Amniotic stem cell (primary cell): ENCODE measurements around the gene NAPB.
"Not testable (repeated sequence)": the region's sequence is repeated elsewhere in the genome, so short reads cannot be mapped to it uniquely, and the experiment has no call there.

Experiments
- DNase-seq: peaks from one replicate; lab custom pipeline; 2025; lab: John Stamatoyannopoulos, UW

The NAPB gene

DNA sequence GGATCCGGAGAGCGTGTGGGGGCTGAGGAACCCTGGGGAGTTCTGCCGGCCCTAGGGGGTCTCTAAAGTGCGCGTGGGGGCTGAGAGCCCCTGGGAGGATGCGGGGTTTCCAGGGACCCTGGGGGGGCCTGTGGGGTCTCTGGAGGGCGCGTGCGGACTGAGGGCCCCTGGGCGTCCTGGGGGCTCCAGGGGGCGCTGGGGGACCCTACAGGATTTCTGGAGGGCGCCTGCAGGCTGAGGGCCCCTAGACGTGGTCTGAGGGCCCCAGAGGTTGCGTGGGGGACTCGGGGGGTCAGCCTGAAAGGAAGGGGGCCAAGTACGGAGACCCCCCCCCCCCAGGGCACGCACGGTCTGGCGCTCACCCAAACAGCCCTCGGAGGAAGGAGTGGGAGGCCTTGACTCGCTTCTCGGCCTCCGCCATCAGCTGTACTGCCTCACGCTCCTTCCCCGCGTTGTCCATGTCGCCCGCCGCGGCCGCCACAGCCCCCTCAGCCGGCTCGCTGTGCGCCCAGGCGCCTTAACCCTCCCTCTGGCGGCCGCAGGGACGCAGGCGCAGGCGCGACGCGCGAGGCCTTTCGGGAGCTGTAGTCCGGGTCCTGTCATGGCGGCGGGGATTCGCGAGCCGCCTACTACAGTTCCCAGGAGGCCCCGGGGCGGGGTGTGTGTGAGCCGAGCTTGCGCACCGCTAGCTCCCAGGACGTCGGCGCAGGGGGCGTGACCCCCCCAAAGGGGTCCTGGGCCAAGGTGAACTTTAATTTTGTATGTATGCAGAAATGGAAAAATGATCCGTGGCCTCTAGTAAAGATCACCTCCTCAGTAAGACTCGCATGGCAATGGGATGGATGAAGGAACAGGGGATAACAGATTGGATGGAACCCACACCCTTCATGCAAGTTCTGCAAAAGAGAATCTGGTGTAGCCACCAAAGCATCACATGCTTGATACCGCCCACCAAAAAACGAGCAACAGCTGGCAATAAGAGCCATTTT lies at the start of gene NAPB:
Gene NAPB, minus strand, starts transcription at position 546 of the 989 bp plus-strand sequence. Its CDS starts 86 bp downstream, at position 460.
- peak; percentile 90 for DNase-seq

DNA sequence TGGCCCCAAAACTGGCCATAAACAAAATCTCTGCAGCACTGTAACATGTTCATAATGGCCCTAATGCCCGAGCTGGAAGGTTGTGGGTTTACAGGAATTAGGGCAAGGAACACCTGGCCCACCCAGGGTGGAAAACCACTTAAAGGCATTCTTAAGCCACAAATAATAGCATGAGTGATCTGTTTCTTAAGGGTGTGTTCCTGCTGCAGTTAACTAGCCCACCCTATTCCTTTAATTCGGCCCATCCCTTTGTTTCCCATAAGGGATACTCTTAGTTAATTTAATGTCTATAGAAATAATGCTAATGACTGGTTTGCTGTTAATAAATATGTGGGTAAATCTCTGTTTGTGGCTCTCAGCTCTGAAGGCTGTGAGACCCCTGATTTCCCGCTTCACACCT lies 45.7 kb upstream of the NAPB start:
- DNase-seq, result not testable (repeated sequence)

DNA sequence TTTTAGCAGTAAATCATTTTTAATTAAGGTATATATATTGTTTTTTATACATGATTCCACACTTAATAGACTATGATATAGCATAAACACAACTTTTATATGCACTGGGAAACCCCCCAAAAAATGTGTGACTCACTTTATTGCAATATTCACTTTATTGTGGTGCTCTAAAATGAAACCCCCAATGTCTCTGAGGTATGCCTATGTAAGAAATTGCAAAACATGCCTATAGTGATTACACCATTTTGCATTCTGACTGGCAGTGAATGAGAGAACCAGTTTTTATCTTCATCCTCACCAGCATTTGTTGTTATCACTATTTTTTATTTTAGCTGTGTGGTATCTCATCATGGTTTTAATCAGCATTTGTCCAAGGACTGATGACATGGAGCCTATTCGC lies 39.9 kb upstream of the NAPB start:
- no peak for DNase-seq

DNA sequence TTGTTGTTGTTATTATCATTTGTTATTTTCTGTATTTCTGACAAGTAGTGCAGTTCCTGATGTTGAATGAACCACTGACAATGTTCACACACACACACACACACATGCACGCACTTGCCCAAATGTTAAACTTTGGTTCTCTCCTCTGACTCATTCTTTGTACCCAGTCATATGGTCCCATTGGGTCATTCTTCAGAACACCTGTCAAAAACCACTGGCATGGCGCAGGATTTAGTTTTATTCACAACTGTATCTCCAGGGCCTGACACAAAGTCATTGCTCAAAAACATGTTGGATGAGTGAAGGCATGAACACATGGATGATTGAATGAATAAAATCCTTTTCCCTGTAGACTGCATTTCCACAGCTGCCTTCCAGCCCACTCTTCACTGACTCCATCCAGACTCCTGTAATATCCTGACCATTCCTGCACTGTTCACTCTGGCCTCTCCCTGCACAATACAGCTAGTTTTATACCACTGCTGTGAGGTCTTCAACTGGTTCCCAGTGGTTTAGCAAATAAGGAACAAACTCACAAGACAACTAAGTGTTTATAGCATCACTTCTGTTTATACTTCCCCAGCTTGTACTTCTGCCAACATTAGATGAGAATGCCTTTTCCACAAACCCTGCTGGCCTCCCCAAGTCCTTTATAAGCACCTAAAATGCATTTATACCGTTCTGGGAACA lies 38.3 kb upstream of the NAPB start:
- no peak for DNase-seq

DNA sequence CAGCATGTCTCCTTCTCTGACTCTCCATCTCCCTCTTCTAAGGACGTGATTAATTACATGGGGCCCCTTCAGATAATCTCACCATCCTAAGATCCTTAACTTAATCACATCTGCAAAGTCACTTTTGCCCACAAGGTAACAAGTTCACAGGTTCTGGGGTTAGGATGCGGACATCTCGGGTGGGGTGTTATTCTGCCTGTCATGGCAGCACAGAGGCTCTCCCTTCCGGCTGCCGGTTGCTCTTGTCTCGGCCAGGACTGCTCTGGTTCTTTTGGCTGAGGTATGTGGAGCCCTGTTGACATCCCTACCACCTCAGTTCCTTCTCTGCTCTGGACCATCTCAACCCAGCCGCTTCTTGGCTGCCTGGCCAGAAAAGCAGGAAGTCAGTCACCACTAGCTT lies 35.6 kb upstream of the NAPB start:
- DNase-seq, result no peak

DNA sequence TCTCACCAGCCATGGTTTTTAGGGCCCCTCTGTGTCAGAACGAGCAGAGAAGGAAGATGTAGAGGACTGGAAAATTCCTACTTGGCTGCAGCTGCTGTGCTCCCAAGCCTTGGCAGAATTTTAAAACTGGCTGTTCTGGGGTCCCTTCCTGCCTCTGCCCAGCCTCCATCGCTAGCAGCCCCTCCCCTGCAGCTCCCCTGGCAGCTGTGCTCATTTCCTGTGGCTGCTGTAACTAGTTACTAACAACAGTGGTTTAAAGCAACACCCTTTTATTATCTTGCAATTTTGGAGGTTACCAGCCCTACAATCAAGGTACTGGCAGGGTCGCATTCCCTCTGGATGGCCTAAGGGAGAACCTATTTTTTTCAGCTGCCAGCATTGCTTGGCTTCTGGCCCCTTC lies 35.1 kb upstream of the NAPB start:
- no peak for DNase-seq

DNA sequence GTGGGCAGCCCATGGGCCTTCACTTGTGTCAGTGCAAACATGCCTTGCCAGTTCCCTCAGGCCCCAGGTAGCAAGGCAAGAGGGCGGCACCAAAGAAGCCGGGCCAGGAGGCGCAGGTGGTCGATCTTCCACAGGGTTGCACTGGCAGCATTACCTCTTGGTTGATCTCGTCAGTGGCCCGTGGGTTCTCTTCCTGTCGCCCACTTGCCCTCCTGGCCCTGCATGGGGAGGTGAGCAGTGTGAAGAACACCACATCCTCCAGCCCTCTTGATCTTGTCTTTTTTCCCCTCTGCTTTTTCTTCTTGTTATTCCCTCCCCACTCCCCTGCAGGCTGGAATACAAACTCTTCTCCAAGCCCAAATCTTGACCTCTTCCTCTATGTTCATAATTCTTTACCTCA lies 34.4 kb upstream of the NAPB start:
- DNase-seq, result no peak

DNA sequence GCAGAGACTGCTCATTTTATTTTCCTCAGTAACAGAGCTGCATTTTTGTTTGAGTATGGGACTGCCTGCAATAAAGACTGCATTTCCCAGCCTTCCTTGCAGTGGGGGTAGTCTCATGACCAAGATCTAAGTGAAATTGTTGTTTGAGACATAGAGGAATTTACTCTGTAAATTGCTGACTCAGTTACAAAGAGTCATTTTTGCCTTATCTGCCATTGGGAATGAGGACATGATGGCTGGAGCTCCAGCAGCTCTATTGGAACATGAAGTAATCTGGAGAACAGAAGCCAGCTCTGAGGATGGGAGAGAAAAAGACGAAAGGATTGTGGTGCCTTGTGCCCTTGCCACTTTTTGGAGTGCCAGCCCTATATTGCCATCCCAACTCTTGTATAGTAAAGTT lies 33.5 kb upstream of the NAPB start:
- no peak for DNase-seq

DNA sequence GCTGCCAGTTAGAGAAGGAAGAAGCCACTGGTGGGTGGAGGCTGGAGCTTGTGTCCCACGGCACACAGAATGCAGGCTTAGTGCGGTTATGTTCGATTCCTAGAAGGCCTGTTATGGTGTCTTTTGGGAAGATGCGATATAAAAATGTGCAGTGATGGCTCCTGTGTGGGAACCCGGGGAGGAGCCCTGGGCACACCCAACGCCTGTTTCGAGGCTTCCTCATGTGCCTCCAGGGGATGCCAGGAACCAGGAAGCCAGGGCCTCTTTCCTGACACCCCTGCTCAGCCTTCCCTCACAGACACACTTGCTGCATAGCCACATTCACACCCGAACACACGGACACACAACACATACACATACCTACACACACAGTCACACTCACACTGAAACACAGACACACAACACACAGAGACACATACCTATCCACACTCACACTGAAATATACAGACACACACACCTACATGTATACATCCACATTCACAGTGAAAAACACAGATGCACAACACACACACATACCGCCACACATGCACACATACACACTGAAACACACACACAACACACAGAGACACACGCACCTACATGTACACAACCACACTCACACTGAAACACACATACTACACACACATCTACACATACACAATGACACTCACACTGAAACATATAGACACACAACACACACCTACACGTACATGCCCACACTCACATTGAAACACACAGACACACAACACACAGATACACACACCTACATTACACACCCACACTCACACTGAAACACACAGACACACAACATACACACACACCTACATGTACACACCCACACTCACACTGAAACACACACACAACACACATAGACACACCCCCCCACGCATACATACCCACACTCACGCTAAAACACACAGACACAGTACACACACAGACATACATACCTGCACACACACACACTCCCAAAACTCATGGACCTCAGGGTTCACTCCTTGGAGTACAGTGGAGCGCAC lies 32.6 kb upstream of the NAPB start:
- DNase-seq, result no peak

DNA sequence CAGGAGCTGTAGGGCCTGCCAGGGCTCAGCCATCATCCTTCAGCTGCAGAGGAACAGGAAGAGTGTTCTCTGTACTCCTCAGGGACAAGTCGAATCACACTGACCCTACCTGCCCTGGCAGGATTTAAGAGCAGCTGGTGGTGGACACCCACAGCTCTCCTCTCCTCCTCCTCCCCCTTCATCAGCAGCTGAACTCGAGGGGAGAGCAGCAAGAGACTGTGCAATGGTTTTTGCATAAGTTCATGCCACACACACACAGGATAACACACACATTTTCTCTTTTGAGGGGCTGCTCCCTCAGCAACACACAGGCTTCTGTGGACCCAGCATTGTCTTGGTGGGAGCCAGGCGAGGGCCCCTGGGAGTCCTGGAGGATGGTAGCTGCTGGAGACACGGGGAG lies 31.5 kb upstream of the NAPB start, which contains the start of gene CST11:
Gene CST11, minus strand, starts transcription at position 101 of the 400 bp plus-strand sequence. Its CDS starts 65 bp downstream, at position 36.
- no peak for DNase-seq

DNA sequence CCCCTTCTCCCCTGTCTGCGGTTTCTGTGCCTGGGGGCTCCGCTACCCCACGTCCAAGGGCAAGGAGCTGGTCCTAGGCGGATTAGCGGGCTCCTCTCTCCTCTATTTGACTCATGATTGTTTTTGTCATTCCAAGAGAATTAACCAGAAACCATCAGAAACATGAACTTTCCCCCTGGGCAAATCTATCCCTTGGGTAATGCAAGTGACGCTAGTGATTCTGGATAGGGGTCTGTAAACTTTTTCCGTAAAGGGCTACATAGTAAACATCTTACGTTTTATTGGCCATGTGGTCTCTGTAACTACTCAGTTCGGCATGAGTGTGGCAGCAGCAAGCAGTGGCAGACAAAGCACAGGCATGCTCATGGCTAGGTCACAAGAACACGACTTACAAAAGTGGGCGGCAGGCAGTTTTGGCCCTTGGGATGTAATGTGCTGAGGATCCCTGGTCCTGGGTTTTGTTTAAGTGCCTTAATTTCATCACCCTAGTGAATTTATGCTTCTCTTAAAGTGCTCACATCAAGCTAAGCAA lies 30.7 kb upstream of the NAPB start:
- DNase-seq, result no peak

DNA sequence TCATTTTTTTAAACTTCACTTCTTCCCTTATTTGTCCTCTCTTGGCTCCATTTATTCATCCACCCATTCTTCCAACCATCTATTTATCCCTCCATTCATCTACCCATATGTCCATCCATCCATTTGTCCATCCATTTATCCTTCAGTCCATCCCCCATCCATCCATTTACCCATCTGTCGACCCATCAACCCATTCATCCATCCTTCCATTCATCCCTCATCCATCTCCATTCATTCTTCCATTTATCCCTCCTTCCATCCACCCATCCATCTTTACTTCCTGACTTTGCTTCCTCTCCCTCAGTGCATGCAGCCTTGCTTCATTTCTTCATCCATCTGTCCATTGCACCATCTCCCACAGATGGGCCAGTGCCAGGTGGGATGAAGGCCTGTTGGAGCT lies 29.6 kb upstream of the NAPB start:
- no peak for DNase-seq

DNA sequence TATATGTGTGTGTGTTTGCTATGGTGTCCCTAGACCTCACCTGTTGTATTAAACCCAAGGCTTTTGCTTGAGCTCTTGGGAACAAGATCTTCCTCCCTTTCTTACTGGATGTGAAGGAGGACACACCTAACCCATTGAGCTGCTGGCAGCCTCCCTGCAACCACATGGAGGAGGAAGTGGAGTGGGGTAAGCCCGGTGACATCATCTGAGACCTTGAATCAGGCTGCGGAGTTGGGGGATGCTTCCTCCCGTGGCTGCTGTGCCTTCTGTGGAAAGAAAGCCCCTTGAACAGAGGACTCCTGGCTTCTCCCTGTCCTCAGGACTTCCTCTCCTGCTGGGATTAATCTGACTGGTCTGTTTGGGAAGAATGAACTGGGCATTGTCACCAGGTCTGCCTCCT lies 28.1 kb upstream of the NAPB start:
- DNase-seq, result no peak

DNA sequence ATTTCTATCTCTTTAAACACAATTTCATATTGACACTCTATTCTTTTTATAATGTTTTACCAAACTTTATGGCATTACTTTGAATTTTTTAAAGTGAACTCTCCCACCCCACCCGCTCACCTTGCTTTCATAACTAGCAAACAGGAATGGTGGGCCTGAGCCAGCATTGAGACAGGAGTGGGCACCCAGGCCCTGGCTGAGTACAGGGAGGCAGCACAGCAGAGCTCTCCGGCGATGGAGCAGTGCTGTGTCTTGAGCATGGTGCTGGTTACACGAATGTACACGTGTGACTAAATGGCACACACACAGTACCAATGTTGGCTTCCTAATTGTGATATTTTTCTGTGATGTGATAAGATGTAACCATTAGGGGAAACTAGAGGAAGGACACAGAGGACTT lies 26.9 kb upstream of the NAPB start:
- no peak for DNase-seq

DNA sequence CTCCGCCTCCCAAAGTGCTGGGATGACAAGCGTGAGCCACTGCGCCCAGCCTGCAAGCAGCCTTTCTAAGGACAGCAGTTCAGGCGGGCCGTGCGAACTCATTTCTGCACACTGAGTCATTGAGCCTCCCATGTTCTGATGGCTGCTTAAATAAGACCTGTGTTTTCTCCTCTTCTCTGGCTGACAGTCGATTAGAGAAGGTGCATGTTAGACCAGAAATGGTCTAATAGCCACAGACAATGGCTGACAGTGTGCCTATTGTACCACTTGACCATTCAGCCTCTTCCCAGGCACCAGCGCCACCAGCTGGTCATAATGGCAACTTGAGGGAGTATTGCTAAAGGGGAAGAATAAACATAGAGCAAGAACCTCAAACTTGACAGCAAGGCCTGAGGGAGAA lies 25.2 kb upstream of the NAPB start:
- DNase-seq, result no peak

DNA sequence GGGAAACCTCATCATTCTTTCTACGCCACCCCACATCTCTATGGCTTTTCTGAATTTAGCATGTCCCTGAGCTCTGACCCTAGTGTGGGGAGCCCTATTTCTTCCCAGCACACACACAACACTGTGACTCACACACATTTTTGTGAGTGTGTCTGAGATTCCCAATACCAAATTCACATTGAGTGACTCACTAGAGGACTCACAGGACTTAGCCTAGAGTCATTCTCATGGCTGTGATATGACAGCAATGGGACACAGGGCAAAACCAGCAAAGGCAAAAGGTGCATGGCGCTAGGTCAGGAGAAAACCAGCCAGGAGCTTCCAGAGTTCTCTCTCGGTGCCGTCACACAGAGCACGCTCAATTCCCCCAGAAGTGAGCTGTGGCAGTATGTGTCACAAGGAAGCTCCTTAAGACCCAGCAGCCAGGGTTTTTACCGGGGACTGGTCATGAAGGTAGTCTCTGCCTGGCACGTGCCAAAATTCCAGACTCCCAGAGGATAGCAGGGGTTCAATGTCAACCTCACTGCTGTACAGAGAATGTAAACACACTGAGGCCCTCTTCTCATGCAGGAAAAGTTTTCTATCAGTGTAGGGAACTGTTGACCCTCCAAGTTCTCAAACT lies 24.4 kb upstream of the NAPB start:
- peak; percentile 25 for DNase-seq

DNA sequence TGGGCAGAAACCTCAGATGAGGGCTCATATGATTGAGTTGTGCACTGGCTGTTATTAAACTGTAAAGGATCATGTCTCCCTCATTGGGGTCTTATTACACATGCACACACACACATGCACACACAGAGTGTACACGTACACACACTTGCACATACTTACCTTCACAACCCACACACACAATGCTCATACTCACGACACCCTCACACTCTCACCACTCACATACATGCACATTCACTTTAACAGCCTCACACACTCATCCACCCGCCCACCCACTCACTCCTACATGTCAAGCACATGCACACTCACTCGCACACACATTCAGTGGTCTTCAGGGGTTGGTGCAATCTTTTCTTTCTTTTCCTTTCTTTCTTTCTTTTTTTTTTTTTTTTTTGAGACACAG lies 23.6 kb upstream of the NAPB start:
- DNase-seq, result no peak

DNA sequence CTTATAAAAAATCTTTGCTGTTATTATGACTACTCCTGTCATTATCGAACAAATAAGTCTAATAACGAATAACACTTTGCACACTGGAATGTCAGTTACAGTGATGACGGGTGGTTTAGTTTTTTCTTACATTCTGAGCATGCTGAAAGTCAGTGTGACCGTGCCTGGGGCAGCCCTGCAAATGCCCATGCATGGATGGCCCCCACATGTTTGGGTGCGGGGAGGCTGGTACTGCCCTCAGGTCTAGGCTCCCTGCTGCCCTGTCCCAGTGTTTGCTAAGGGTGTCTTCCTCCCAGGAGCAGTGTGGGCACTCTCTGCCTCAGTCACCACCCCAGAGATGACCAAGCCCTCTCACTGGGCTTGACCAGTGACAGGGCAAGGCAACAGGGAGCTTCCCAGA lies 21.1 kb upstream of the NAPB start:
- no peak for DNase-seq

DNA sequence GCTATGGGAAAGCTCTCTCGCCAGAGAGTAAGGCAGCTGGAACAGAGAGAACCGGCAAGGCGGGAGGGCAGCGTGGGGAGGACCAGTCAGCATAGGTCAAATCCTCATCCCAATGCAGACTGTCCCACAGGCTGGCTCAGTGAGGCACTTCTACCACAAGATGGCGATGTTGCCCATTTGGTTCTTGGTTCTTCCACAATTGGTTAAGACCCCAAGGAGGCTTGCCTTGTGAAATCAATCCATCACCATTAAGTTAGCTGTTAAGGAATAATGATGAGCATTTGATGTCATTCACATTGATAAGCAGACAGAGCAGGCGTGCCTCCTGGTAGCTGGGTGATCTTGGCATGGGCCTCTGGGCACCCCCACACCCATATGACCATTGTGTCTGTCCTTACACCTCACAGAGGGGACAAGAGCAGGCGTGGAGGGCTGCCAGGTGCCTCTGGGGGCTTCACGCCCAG lies 20.6 kb upstream of the NAPB start:
- peak; percentile 18 for DNase-seq

DNA sequence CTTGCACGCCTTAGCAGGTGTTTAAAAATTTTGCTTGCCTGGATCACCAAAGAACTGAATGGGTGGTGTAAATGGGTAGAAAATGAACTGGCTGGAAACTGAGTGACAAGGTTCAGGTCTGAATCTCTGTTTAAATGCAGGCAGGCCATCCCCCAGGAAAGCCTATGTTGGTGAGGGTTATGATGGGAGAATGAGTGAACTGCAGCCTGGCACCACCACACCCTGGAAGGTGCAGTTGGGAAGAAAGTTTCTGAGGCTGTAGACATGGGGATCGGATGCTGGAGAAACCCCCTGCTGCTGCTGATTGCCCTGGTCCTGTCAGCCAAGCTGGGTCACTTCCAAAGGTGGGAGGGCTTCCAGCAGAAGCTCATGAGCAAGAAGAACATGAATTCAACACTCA lies 18.7 kb upstream of the NAPB start:
- DNase-seq, result no peak

DNA sequence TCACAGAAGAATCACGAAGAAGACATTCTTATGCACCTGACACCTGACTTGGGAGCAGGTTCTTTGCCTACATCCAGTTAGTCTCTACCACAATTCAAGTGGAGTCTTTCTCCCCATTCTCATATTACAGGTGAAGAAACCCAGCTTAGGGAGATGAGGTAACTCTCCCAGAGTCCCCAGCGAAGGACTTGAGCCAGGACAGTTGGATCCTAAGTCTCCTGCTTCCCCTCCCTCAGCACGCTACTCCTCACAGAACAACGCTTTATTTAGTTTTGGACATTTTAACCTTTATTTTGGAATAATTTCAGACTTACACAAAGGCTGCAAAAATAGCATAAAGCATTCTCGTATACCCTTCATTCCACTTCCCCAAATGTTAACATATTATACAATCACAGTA lies 17.4 kb upstream of the NAPB start:
- no peak for DNase-seq
